ENCODE results near the gene DTNB. TPM values are rescaled to one million over a fixed set of nuclear protein-coding genes. Genes with fewer than 3 reads are reported as not detected.

DTNB gene
- total and polyA plus RNA-seq, 2 donors (not counting 1 experiment from before 2014, with no cell fraction given) = 5.1 to 5.4 TPM

- peaks cover 5% of the 10 kb centered on the region for H3K4me1 ChIP-seq (ENCODE audit: control insufficient read depth, extremely low read depth, insufficient read depth, low read length)
- peaks cover 2% of the 10 kb centered on the region for H4K20me1 ChIP-seq (ENCODE audit: control insufficient read depth, extremely low read depth, insufficient read depth, low read length)
- no peaks in the 10 kb centered on the region for H3K27me3 ChIP-seq (ENCODE audit: control insufficient read depth, insufficient read depth, low read length)
- no peaks in the 10 kb centered on the region for H3K9me3 ChIP-seq (ENCODE audit: control insufficient read depth, insufficient read depth, low read depth, low read length)
- H3K4me3 ChIP-seq (replicated peaks in 1 of 4; ENCODE audit: control extremely low read depth in 1 of 4, insufficient read depth in 1 of 4, low read depth in 3 of 4, low read length in 4 of 4) = no peak overlapping the region
- no peak overlapping the region for H3K4me2 ChIP-seq (ENCODE audit: extremely low read depth, insufficient read depth, low read length)
- H3K27ac ChIP-seq (ENCODE audit: insufficient read depth, low read length) = no peak overlapping the region
- no peaks in the 10 kb centered on the region for H3K36me3 ChIP-seq (ENCODE audit: control insufficient read depth, insufficient read depth, low read length)
- DNase-seq (ENCODE audit: low read depth in 2 of 2) = no peak
- H3K9ac ChIP-seq (ENCODE audit: insufficient read depth, low read length) = no peak overlapping the region
- TF ChIP-seq, protein P1, sequence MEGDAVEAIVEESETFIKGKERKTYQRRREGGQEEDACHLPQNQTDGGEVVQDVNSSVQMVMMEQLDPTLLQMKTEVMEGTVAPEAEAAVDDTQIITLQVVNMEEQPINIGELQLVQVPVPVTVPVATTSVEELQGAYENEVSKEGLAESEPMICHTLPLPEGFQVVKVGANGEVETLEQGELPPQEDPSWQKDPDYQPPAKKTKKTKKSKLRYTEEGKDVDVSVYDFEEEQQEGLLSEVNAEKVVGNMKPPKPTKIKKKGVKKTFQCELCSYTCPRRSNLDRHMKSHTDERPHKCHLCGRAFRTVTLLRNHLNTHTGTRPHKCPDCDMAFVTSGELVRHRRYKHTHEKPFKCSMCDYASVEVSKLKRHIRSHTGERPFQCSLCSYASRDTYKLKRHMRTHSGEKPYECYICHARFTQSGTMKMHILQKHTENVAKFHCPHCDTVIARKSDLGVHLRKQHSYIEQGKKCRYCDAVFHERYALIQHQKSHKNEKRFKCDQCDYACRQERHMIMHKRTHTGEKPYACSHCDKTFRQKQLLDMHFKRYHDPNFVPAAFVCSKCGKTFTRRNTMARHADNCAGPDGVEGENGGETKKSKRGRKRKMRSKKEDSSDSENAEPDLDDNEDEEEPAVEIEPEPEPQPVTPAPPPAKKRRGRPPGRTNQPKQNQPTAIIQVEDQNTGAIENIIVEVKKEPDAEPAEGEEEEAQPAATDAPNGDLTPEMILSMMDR (conservative IDR thresholded peaks at IDR 0.05 in 1 of 2, IDR thresholded peaks at IDR 0.05 in 1 of 2; ENCODE audit: low read depth in 1 of 2, low read length in 2 of 2) = no peak
- TF ChIP-seq EZH2 (IDR thresholded peaks at IDR 0.05; ENCODE audit: low read length, missing control alignments) = no peak
- H3K79me2 ChIP-seq (ENCODE audit: control insufficient read depth, insufficient read depth, low read length) = no peaks in the 10 kb centered on the region
- no peak overlapping the region for H2AFZ ChIP-seq (ENCODE audit: low read length)
These were observed 345.0 kb downstream of the DTNB start for GRCh38 chr2:25328152-25329085.

Other genes starting within 250 kb of the DTNB start
- gene ASXL2, start 204.9 kb upstream of the DTNB start, total RNA-seq = 4.6 and 5.9 TPM in 2 replicates
- 16.6 and 20.7 TPM in 2 replicates for gene ASXL2, start 204.9 kb upstream of the DTNB start, polyA plus RNA-seq

Data from fibroblast of lung (primary cell).